Thyroid gland (tissue), 4 donors: ENCODE results near the gene IPP. TPM values are rescaled to one million over a fixed set of nuclear protein-coding genes. Genes with fewer than 3 reads are reported as not detected.

Experiments used
- DNase-seq, 2 donors: peaks; one replicate each; pipeline ENCODE4 v3.0.0-alpha.2; 2019
- H3K27ac ChIP-seq, 3 donors: fragments of 200-600 bp; sonication (generic); 1 replicate in 2 of 3; 2 replicates in 1 of 3; pipeline ENCODE4 v1.5.1; 2016 to 2019; ENCODE audit warnings: mild to moderate bottlenecking in 1 of 3, moderate library complexity in 1 of 3
- H3K27me3 ChIP-seq: fragments of 200-600 bp; sonication (generic); one replicate; pipeline ENCODE4 v1.5.1; 2019
- H3K36me3 ChIP-seq, 2 donors: fragments of 200-600 bp; sonication (generic); one replicate each; pipeline ENCODE4 v1.5.1; 2016 to 2019
- H3K4me1 ChIP-seq, 2 donors: fragments of 200-600 bp; sonication (generic); one replicate each; pipeline ENCODE4 v1.5.1; 2017 to 2019
- H3K4me3 ChIP-seq, 3 donors: fragments of 200-600 bp; sonication (generic); replicated peaks in 1 of 3; 1 replicate in 2 of 3; 2 replicates in 1 of 3; pipeline ENCODE4 v1.5.1; 2016; ENCODE audit warnings: mild to moderate bottlenecking in 1 of 3
- H3K9me3 ChIP-seq: fragments of 200-600 bp; sonication (generic); one replicate; pipeline ENCODE4 v1.5.1; 2017
- POLR2A ChIP-seq, 2 donors: fragments of 450-650 bp; IDR thresholded peaks; one replicate each; pipeline ENCODE4 v1.6.1; 2017; ENCODE audit warnings: antibody characterized with exemption in 2 of 2, mild to moderate bottlenecking in 2 of 2, moderate library complexity in 1 of 2
- WGBS, 2 donors: methylation state at CpG; one replicate each; pipeline ENCODE4 v1.1.5; 2017; 5-methylcytosine and 5-hydroxymethylcytosine counted together
- intact Hi-C: fragments of 100-400 bp; cut with DNase I; formaldehyde crosslinking; loops from one replicate; pipeline ENCODE4 v1.15.1; 2023
- total RNA-seq, 4 donors: library from RNA; depleted of rRNA; stranded (reverse); fragments of >200 nt; gene quantifications; one replicate each; pipeline ENCODE4 v1.2.3, GENCODE V29; 2016
- TF ChIP-seq, protein P1 (sequence below), 6 experiments: fragments of 200-600 bp in 3 of 6; fragments of 450-650 bp in 3 of 6; sonication (generic) in 3 of 6; IDR thresholded peaks; one replicate each; pipeline ENCODE4 v1.5.1; 2016 to 2019; ENCODE audit warnings: antibody characterized with exemption in 6 of 6, mild to moderate bottlenecking in 2 of 6, inconsistent platforms in 1 of 6, moderate library complexity in 1 of 6

Gene IPP
- total RNA-seq, 4 donors from 2014 or later = 14.9 to 20.1 (median 17.8) TPM

DNA sequence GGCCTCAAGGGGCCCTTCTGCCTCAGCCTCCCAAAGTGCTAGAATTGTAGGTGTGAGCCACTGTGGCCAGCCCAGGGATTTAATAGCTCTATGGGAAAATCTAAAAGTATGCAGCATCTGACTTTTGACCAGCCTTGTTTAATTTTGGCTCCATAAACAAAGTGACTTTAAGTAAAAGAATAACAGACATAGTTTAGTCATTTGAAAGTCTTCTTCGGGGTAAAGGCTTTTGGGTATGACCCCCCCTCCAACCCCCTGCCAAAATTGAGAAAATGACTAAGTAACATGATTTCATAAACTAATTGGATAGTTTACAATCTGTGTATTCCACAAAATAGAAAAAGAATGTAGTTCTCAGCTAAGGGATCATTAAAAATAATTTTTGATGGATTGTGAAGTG is 81.1 kb downstream of the IPP start:
- no peaks in the 10 kb centered on the region for H3K36me3 ChIP-seq
- H3K27ac ChIP-seq = no peak overlapping the region
- no peak overlapping the region for H3K4me3 ChIP-seq
- WGBS, 2 donors = 70 to 79% methylated on average over 1 of the region's 1 CpG
- no peaks in the 10 kb centered on the region for H3K27me3 ChIP-seq
- peaks cover 23 to 60% of the 10 kb centered on the region in 2 donors for H3K4me1 ChIP-seq
- intact Hi-C loops = no loop called here
- no peak for TF ChIP-seq POLR2A (IDR thresholded peaks at IDR 0.05)
- TF ChIP-seq, protein P1, sequence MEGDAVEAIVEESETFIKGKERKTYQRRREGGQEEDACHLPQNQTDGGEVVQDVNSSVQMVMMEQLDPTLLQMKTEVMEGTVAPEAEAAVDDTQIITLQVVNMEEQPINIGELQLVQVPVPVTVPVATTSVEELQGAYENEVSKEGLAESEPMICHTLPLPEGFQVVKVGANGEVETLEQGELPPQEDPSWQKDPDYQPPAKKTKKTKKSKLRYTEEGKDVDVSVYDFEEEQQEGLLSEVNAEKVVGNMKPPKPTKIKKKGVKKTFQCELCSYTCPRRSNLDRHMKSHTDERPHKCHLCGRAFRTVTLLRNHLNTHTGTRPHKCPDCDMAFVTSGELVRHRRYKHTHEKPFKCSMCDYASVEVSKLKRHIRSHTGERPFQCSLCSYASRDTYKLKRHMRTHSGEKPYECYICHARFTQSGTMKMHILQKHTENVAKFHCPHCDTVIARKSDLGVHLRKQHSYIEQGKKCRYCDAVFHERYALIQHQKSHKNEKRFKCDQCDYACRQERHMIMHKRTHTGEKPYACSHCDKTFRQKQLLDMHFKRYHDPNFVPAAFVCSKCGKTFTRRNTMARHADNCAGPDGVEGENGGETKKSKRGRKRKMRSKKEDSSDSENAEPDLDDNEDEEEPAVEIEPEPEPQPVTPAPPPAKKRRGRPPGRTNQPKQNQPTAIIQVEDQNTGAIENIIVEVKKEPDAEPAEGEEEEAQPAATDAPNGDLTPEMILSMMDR (IDR thresholded peaks at IDR 0.05) = no peak
- H3K9me3 ChIP-seq = no peaks in the 10 kb centered on the region
- DNase-seq = no peak

DNA sequence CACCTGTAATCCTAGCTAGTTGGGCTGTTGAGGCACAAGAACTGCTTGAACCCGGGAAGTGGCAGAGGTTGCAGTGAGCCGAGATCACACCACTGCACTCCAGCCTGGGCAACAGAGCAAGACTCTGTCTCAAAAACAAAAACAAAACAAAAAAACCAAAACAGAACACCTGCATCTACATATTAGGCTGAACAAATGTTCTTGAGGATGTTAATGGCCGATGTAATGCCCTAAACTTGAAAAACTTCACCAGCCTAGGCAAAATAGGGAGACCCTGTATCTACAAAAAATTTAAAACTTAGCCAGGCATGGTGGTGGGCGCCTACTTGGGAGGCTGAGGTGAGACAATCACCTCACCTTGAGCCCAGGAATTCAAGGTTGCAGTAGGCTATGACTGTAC is 81.9 kb downstream of the IPP start:
- no peak overlapping the region for H3K4me3 ChIP-seq
- no peaks in the 10 kb centered on the region for H3K27me3 ChIP-seq
- peaks cover 21 to 53% of the 10 kb centered on the region in 2 donors for H3K4me1 ChIP-seq
- WGBS, 2 donors = 94 to 99% methylated on average over 4 of the region's 4 CpGs
- no peaks in the 10 kb centered on the region for H3K9me3 ChIP-seq
- DNase-seq = no peak
- no peak for TF ChIP-seq POLR2A (IDR thresholded peaks at IDR 0.05)
- TF ChIP-seq, protein P1 (IDR thresholded peaks at IDR 0.05) = no peak
- no peak overlapping the region for H3K27ac ChIP-seq
- no peaks in the 10 kb centered on the region for H3K36me3 ChIP-seq
- intact Hi-C loops = no loop called here

DNA sequence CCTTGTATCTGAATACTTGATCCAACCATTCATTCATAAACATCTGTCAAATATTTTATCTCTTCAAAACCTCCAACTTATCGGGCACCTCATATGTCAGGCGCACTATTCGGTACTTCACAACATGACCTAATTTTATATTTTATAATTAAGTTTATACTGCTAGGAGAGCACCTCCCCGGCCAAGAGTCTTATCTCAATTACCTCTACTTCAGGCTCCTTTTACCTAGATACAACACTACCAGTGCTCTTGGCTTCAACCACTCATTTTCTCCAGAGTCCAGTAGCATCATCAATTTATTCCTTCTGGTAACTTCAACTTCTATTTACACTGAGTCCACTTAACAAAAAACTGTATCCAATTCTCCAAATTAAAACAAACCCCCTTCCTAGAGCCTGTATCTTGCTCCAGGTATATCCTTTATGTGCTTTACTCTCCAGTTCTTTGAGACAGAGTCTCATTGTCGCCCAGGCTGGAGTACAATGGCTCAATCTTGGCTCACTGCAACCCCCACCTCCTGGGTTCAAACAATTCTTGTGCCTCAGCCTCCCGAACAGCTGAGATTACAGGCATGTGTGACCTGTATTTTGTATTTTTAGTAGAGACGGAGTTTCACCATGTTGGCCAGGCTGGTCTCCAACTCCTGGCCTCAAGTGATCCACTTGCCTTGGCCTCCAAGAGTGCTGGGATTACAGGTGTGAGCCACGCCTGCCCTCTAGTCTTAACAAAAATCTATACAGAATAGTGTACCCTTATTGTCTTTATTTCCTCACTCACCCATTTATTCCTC is 82.9 kb downstream of the IPP start:
- no peak for TF ChIP-seq POLR2A (IDR thresholded peaks at IDR 0.05)
- TF ChIP-seq, protein P1 (IDR thresholded peaks at IDR 0.05) = no peak
- WGBS, 2 donors = 86 to 90% methylated on average over 8 of the region's 8 CpGs
- intact Hi-C loops = no loop called here
- Histone ChIP-seq H3K4me1 (peaks cover 13 to 43% of the 10 kb centered on the region in 2 donors), H3K9me3 (no peaks in the 10 kb centered on the region), H3K27me3 (no peaks in the 10 kb centered on the region), H3K4me3 (no peak overlapping the region), H3K27ac (no peak overlapping the region), H3K36me3 (no peaks in the 10 kb centered on the region)
- no peak for DNase-seq

DNA sequence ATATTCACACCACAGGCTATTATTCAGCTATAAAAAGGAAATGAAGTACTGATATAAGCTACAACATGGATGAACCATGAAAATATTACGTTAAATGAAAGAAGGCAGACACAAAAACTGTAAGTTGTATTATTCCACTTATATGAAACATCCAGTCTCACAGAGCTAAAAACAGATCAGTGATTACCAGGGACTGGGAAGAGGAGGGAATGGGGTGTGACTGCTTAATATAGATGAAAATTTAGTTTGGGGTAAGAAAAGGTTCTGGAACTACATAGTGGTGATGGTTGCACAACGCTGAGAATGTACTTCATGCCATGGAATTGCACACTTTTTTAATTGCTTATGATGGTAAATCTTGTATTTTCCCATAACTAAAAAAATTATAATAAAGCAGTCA is 83.6 kb downstream of the IPP start:
- DNase-seq = no peak
- Histone ChIP-seq H3K4me3 (no peak overlapping the region), H3K27ac (no peak overlapping the region), H3K4me1 (peaks cover 13 to 40% of the 10 kb centered on the region in 2 donors), H3K27me3 (no peaks in the 10 kb centered on the region), H3K9me3 (no peaks in the 10 kb centered on the region), H3K36me3 (no peaks in the 10 kb centered on the region)
- 89% methylated on average over 2 of the region's 2 CpGs for WGBS, 2 donors
- intact Hi-C loops = no loop called here
- no peak for TF ChIP-seq POLR2A (IDR thresholded peaks at IDR 0.05)
- TF ChIP-seq, protein P1 (IDR thresholded peaks at IDR 0.05) = no peak

DNA sequence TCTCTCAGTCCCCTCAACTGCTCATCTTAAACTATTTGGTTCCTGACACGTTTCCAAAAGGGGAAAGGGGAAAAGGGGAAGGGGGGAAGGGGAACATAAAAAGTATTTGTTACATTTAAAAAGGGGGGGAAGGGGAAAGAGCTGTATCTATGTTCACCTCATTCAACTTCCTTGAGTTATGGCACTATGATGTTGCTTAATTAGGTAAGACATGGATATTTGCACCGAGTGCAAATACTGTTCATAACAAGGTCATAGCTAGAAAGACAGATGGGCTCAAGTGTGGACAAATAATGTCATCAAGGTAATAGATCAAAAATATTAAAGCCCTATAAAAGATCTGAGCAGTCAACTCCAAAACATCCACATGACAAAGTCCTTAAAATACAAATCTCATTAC is 90.1 kb downstream of the IPP start:
- Histone ChIP-seq H3K4me3 (no peak overlapping the region), H3K27me3 (no peaks in the 10 kb centered on the region), H3K27ac (no peak overlapping the region), H3K4me1 (no peaks in the 10 kb centered on the region), H3K36me3 (peaks cover 34 to 35% of the 10 kb centered on the region in 2 donors), H3K9me3 (no peaks in the 10 kb centered on the region)
- 70 to 88% methylated on average over 2 of the region's 2 CpGs for WGBS, 2 donors
- intact Hi-C loops = no loop called here
- no peak for TF ChIP-seq POLR2A (IDR thresholded peaks at IDR 0.05)
- TF ChIP-seq, protein P1 (IDR thresholded peaks at IDR 0.05) = no peak
- no peak for DNase-seq
